C4-2B (cell line): Measurements from ENCODE around the gene ANKRD40CL.

Experiments used
- ZFX ChIP-seq: fragments of 450-650 bp; IDR thresholded peaks from 2 replicates; pipeline ENCODE4 v1.6.1; 2017
- TF ChIP-seq, protein P1 (sequence below): fragments of 450-650 bp; conservative IDR thresholded peaks from 2 replicates; pipeline ENCODE4 v1.5.1; 2017; ENCODE audit warnings: mild to moderate bottlenecking

DNA sequence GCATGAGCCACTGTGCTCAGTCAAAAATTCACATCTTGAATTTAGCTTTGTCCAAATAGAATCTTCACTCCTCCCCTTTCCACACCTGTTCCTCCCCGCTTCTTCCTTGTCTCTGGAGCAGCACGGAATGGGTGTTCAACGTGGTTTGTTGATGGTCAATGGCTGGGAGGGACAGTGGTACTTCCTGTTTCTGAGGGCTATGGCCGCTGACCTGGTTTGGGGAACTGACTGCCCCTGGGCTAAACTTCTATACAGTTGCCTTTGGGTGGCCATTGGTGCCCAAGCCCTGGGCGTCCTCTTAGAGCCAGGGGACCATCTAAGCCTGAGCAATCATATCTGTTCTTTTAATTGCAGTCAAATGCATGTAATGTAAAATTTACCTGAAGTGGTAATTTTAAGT lies 49.0 kb upstream of the ANKRD40CL start:
- TF ChIP-seq, protein P1, sequence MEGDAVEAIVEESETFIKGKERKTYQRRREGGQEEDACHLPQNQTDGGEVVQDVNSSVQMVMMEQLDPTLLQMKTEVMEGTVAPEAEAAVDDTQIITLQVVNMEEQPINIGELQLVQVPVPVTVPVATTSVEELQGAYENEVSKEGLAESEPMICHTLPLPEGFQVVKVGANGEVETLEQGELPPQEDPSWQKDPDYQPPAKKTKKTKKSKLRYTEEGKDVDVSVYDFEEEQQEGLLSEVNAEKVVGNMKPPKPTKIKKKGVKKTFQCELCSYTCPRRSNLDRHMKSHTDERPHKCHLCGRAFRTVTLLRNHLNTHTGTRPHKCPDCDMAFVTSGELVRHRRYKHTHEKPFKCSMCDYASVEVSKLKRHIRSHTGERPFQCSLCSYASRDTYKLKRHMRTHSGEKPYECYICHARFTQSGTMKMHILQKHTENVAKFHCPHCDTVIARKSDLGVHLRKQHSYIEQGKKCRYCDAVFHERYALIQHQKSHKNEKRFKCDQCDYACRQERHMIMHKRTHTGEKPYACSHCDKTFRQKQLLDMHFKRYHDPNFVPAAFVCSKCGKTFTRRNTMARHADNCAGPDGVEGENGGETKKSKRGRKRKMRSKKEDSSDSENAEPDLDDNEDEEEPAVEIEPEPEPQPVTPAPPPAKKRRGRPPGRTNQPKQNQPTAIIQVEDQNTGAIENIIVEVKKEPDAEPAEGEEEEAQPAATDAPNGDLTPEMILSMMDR, result no peak
- no peak for TF ChIP-seq ZFX
